Natural killer cell treated with Interleukin-12 subunit alpha and Interleukin-12 subunit beta and Interleukin-15 and Interleukin-18, amount 100 ng/mL, for 72 hours (primary cell): ENCODE results near the gene DDO. TPM values are rescaled to one million over a fixed set of nuclear protein-coding genes. Genes with fewer than 3 reads are reported as not detected.
"Not testable (repeated sequence)": the region's sequence is repeated elsewhere in the genome, so short reads cannot be mapped to it uniquely, and the experiment has no call there.

Experiments used
- ATAC-seq, 2 donors: fragments of 150-1000 bp; cut with Tn5 transposase in 1 of 2; sonication (Bioruptor Pico), chemical (Tn5 transposase) in 1 of 2; 2 replicates each; pipeline ENCODE4 v1.10.0; 2021
- DNase-seq: peaks from one replicate; pipeline ENCODE4 v3.0.0; 2022; ENCODE audit warnings: low spot score
- H3K27ac Mint-ChIP-seq, 2 donors: 1 replicate in 1 of 2; 2 replicates in 1 of 2; pipeline ENCODE4 v1.8.0; 2022; ENCODE audit warnings: mixed read lengths in 2 of 2, mild to moderate bottlenecking in 1 of 2, moderate library complexity in 1 of 2
- H3K27me3 Mint-ChIP-seq, 2 donors: 1 replicate in 1 of 2; 2 replicates in 1 of 2; pipeline ENCODE4 v1.8.0; 2022; ENCODE audit warnings: mixed read lengths in 2 of 2
- H3K36me3 Mint-ChIP-seq: one replicate; pipeline ENCODE4 v1.8.0; 2022; ENCODE audit warnings: mixed read lengths
- H3K4me1 Mint-ChIP-seq, 2 donors: 1 replicate in 1 of 2; 2 replicates in 1 of 2; pipeline ENCODE4 v1.8.0; 2022; ENCODE audit warnings: low read depth in 2 of 2, mixed read lengths in 2 of 2, mild to moderate bottlenecking in 1 of 2
- H3K4me3 Mint-ChIP-seq: one replicate; pipeline ENCODE4 v1.8.0; 2022; ENCODE audit warnings: mixed read lengths
- H3K9me3 Mint-ChIP-seq: 2 replicates; pipeline ENCODE4 v1.8.0; 2022; ENCODE audit warnings: mixed read lengths
- total RNA-seq, 2 donors: library from RNA; stranded (reverse); gene quantifications; one replicate each; pipeline ENCODE4 v1.2.3, GENCODE V29; 2022

Gene DDO
- total RNA-seq, 2 donors from 2014 or later, result 0.33 TPM; not detected in 1

- peaks cover 42 to 50% of the 10 kb centered on the region in 2 donors for H3K27me3 Mint-ChIP-seq
- DNase-seq (no peak), ATAC-seq (no peak)
- H3K4me1 Mint-ChIP-seq, result peaks cover 12 to 15% of the 10 kb centered on the region in 2 donors
- H3K9me3 Mint-ChIP-seq, result no peaks in the 10 kb centered on the region
- no peak overlapping the region for H3K27ac Mint-ChIP-seq
- peaks cover 11% of the 10 kb centered on the region for H3K36me3 Mint-ChIP-seq
- H3K4me3 Mint-ChIP-seq, result peak overlapping the region; percentile 62
These were observed 58.6 kb downstream of the DDO start for GRCh38 chr6:110356778-110357177.

- no peak overlapping the region for H3K27ac Mint-ChIP-seq
- H3K36me3 Mint-ChIP-seq, result peaks cover 6% of the 10 kb centered on the region
- H3K4me3 Mint-ChIP-seq, result no peak overlapping the region
- H3K9me3 Mint-ChIP-seq, result no peaks in the 10 kb centered on the region
- peaks cover 12 to 14% of the 10 kb centered on the region in 2 donors for H3K4me1 Mint-ChIP-seq
- peaks cover 35 to 40% of the 10 kb centered on the region in 2 donors for H3K27me3 Mint-ChIP-seq
- DNase-seq, result no peak
- ATAC-seq, result no peak
These were observed 59.6 kb downstream of the DDO start for GRCh38 chr6:110355727-110356126.

GRCh38 chr6:110355022-110355421, 60.4 kb downstream of the DDO start:
- peaks cover 6% of the 10 kb centered on the region for H3K36me3 Mint-ChIP-seq
- no peak overlapping the region for H3K4me3 Mint-ChIP-seq
- ATAC-seq (no peak), DNase-seq (no peak)
- peaks cover 30 to 33% of the 10 kb centered on the region in 2 donors for H3K27me3 Mint-ChIP-seq
- H3K4me1 Mint-ChIP-seq, result peaks cover 12% of the 10 kb centered on the region in 2 donors
- H3K27ac Mint-ChIP-seq, result no peak overlapping the region
- no peaks in the 10 kb centered on the region for H3K9me3 Mint-ChIP-seq

- DNase-seq, result no peak
These were observed 61.2 kb downstream of the DDO start for GRCh38 chr6:110354153-110354552.

GRCh38 chr6:110353457-110354001, 61.8 kb downstream of the DDO start:
- no peak for ATAC-seq
- peaks cover 9 to 12% of the 10 kb centered on the region in 2 donors for H3K4me1 Mint-ChIP-seq
- H3K4me3 Mint-ChIP-seq, result no peak overlapping the region
- peaks cover 6% of the 10 kb centered on the region for H3K36me3 Mint-ChIP-seq
- H3K27me3 Mint-ChIP-seq, result peaks cover 18 to 19% of the 10 kb centered on the region in 2 donors
- no peak for DNase-seq
- H3K27ac Mint-ChIP-seq, result no peak overlapping the region
- no peaks in the 10 kb centered on the region for H3K9me3 Mint-ChIP-seq

More at GRCh38 chr6:110354153-110354552, 61.2 kb downstream of the DDO start:
- peaks cover 6% of the 10 kb centered on the region for H3K36me3 Mint-ChIP-seq
- H3K27me3 Mint-ChIP-seq, result peaks cover 25% of the 10 kb centered on the region in 2 donors
- ATAC-seq, result no peak
- H3K4me1 Mint-ChIP-seq, result peaks cover 12% of the 10 kb centered on the region in 2 donors
- H3K27ac Mint-ChIP-seq, result no peak overlapping the region
- H3K9me3 Mint-ChIP-seq, result no peaks in the 10 kb centered on the region
- no peak overlapping the region for H3K4me3 Mint-ChIP-seq

- Mint-ChIP-seq H3K9me3 (no peaks in the 10 kb centered on the region), H3K4me3 (no peak overlapping the region), H3K27me3 (peaks cover 16 to 17% of the 10 kb centered on the region in 2 donors), H3K4me1 (peaks cover 8 to 12% of the 10 kb centered on the region in 2 donors), H3K27ac (no peak overlapping the region), H3K36me3 (peaks cover 6% of the 10 kb centered on the region)
- ATAC-seq, result no peak
- DNase-seq, result no peak
These were observed 62.7 kb downstream of the DDO start for GRCh38 chr6:110352563-110353262.

GRCh38 chr6:110351986-110352385, 63.4 kb downstream of the DDO start:
- H3K4me1 Mint-ChIP-seq, result peaks cover 6% of the 10 kb centered on the region in 2 donors
- H3K27ac Mint-ChIP-seq, result no peak overlapping the region
- ATAC-seq, result no peak
- peaks cover 6% of the 10 kb centered on the region for H3K36me3 Mint-ChIP-seq
- no peak for DNase-seq
- no peak overlapping the region for H3K4me3 Mint-ChIP-seq
- peaks cover 11 to 12% of the 10 kb centered on the region in 2 donors for H3K27me3 Mint-ChIP-seq
- no peaks in the 10 kb centered on the region for H3K9me3 Mint-ChIP-seq

- Mint-ChIP-seq H3K4me1 (peaks cover 1 to 2% of the 10 kb centered on the region in 2 donors), H3K36me3 (peaks cover 2% of the 10 kb centered on the region), H3K4me3 (no peak overlapping the region), H3K9me3 (no peaks in the 10 kb centered on the region), H3K27me3 (peaks cover 7 to 8% of the 10 kb centered on the region in 2 donors), H3K27ac (no peak overlapping the region)
- DNase-seq, result no peak
- ATAC-seq, result no peak
These were observed 63.8 kb downstream of the DDO start for GRCh38 chr6:110351546-110351945.

- H3K27me3 Mint-ChIP-seq, DNase-seq, H3K27ac Mint-ChIP-seq, H3K9me3 Mint-ChIP-seq, ATAC-seq, H3K4me3 Mint-ChIP-seq, H3K36me3 Mint-ChIP-seq, H3K4me1 Mint-ChIP-seq: not testable (repeated sequence)
These were observed 64.8 kb downstream of the DDO start for GRCh38 chr6:110350593-110350992.

- no peaks in the 10 kb centered on the region for H3K4me1 Mint-ChIP-seq
- H3K4me3 Mint-ChIP-seq, result no peak overlapping the region
- H3K9me3 Mint-ChIP-seq, result no peaks in the 10 kb centered on the region
- DNase-seq (no peak), ATAC-seq (no peak)
- H3K27me3 Mint-ChIP-seq, result no peaks in the 10 kb centered on the region
- H3K36me3 Mint-ChIP-seq, result no peaks in the 10 kb centered on the region
- no peak overlapping the region for H3K27ac Mint-ChIP-seq
These were observed 66.2 kb downstream of the DDO start for GRCh38 chr6:110348961-110349690.

- H3K4me1 Mint-ChIP-seq, result no peaks in the 10 kb centered on the region
- no peaks in the 10 kb centered on the region for H3K9me3 Mint-ChIP-seq
- no peaks in the 10 kb centered on the region for H3K27me3 Mint-ChIP-seq
- no peak overlapping the region for H3K27ac Mint-ChIP-seq
- no peak for ATAC-seq
- H3K4me3 Mint-ChIP-seq, result no peak overlapping the region
- no peaks in the 10 kb centered on the region for H3K36me3 Mint-ChIP-seq
- DNase-seq, result no peak
These were observed 70.3 kb downstream of the DDO start for GRCh38 chr6:110345025-110345424.

- Mint-ChIP-seq H3K9me3 (no peaks in the 10 kb centered on the region), H3K27ac (no peak overlapping the region), H3K27me3 (peaks cover 0 to under 1% of the 10 kb centered on the region in 2 donors), H3K36me3 (no peaks in the 10 kb centered on the region), H3K4me3 (no peak overlapping the region), H3K4me1 (no peaks in the 10 kb centered on the region)
- no peak for ATAC-seq
- no peak for DNase-seq
These were observed 72.6 kb downstream of the DDO start for GRCh38 chr6:110342759-110343158.
